ENCODE measurements around the gene OR7D2. TPM values are rescaled to one million over a fixed set of nuclear protein-coding genes. Genes with fewer than 3 reads are reported as not detected.

OR7D2 gene
- total and polyA plus RNA-seq, 7 donors, result 0.01 TPM; not detected in 6

- TF ChIP-seq, protein P1, sequence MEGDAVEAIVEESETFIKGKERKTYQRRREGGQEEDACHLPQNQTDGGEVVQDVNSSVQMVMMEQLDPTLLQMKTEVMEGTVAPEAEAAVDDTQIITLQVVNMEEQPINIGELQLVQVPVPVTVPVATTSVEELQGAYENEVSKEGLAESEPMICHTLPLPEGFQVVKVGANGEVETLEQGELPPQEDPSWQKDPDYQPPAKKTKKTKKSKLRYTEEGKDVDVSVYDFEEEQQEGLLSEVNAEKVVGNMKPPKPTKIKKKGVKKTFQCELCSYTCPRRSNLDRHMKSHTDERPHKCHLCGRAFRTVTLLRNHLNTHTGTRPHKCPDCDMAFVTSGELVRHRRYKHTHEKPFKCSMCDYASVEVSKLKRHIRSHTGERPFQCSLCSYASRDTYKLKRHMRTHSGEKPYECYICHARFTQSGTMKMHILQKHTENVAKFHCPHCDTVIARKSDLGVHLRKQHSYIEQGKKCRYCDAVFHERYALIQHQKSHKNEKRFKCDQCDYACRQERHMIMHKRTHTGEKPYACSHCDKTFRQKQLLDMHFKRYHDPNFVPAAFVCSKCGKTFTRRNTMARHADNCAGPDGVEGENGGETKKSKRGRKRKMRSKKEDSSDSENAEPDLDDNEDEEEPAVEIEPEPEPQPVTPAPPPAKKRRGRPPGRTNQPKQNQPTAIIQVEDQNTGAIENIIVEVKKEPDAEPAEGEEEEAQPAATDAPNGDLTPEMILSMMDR (IDR thresholded peaks at IDR 0.05), result no peak
- TF ChIP-seq POLR2A (IDR thresholded peaks at IDR 0.05), result peak in 1 of 2 donors; percentile 57
- TF ChIP-seq POLR2AphosphoS5 (IDR thresholded peaks at IDR 0.05), result peak; percentile 65 to 79 (median 74)
- no peak for TF ChIP-seq EP300 (IDR thresholded peaks at IDR 0.05)
- peak within 1 kb of the TSS; percentile 85 to 93 (median 92) for H3K27ac ChIP-seq
- intact Hi-C loops (cut with DNase I), result loop anchor here (2.0 to 10.0 kb wide), 2 partner anchors 168 to 534 kb away; partner anchors contain the start of genes ZNF562 and ZNF699
- 0% methylated on average over 43 of the region's 43 CpGs for WGBS, 2 donors
- peak; percentile 96 for DNase-seq
- H3K9me3 ChIP-seq, result peaks cover 0 to 7% (median 5%) of the 10 kb centered on the region in 4 donors
- H3K36me3 ChIP-seq, result peaks cover 0 to 4% (median 0%) of the 10 kb centered on the region in 4 donors
- H3K4me3 ChIP-seq, result peak within 1 kb of the TSS; percentile 74 to 94 (median 84)
- H3K27me3 ChIP-seq, result no peaks in the 10 kb centered on the region
- H3K4me1 ChIP-seq, result peaks cover 0 to 28% (median 14%) of the 10 kb centered on the region in 4 donors
Observed at GRCh38 chr19:9140159-9140874, 38.5 kb upstream of the OR7D2 start, which contains the start of gene ZNF317. Gene ZNF317, plus strand, starts transcription at chr19:9140397. Its CDS starts 15,620 bp downstream, at chr19:9156017.

DNA sequence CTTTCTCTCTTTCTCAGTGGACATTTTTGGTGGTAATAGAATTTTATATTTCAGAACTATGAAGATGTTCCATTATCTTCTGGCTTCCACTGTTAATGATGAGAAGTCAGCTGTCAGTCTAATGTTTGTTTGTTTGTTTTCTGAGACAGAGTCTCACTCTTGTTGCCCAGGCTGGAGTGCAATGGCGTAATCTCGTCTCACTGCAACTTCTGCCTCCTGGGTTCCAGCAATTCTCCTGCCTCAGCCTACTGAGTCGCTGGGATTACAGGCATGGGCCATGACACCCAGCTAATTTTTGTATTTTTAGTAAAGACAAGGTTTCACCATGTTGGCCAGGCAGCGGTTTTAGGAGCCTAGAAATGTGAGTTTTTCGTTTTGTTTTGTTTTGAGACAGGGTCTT is 33.9 kb upstream of the OR7D2 start:
- 97 to 98% methylated on average over 5 of the region's 5 CpGs for whole genome bisulfite sequencing, 2 donors
- Histone ChIP-seq H3K36me3 (peaks cover 0 to 10% (median 2%) of the 10 kb centered on the region in 4 donors), H3K4me3 (no peak overlapping the region), H3K27ac (no peak overlapping the region), H3K4me1 (peaks cover 0 to 24% (median 12%) of the 10 kb centered on the region in 4 donors), H3K9me3 (peaks cover 0 to 7% (median 5%) of the 10 kb centered on the region in 4 donors), H3K27me3 (no peaks in the 10 kb centered on the region)
- DNase-seq, result no peak
- TF ChIP-seq EP300 (IDR thresholded peaks at IDR 0.05) (no peak), POLR2A (IDR thresholded peaks at IDR 0.05) (no peak), POLR2AphosphoS5 (IDR thresholded peaks at IDR 0.05) (no peak)
- TF ChIP-seq, protein P1 (IDR thresholded peaks at IDR 0.05), result no peak
- intact Hi-C loops (cut with DNase I), result loop anchor here (10.0 kb wide), 1 partner anchor 530 kb away; the partner anchor contains the start of gene ZNF562

GRCh38 chr19:9146882-9147281 is 31.9 kb upstream of the OR7D2 start:
- H3K4me1 ChIP-seq, result peaks cover 0 to 13% (median 3%) of the 10 kb centered on the region in 4 donors
- no peak overlapping the region for H3K4me3 ChIP-seq
- H3K9me3 ChIP-seq, result peaks cover 0 to 7% (median 5%) of the 10 kb centered on the region in 4 donors
- no peak overlapping the region for H3K27ac ChIP-seq
- WGBS, 2 donors, result 90 to 98% methylated on average over 1 of the region's 1 CpG
- TF ChIP-seq POLR2AphosphoS5 (IDR thresholded peaks at IDR 0.05), result no peak
- TF ChIP-seq POLR2A (IDR thresholded peaks at IDR 0.05), result no peak
- TF ChIP-seq, protein P1 (IDR thresholded peaks at IDR 0.05), result no peak
- no peak for TF ChIP-seq EP300 (IDR thresholded peaks at IDR 0.05)
- H3K36me3 ChIP-seq, result peaks cover 0 to 10% (median 2%) of the 10 kb centered on the region in 4 donors
- no peak for DNase-seq
- no peaks in the 10 kb centered on the region for H3K27me3 ChIP-seq
- intact Hi-C loops (cut with DNase I), result loop anchor here (10.0 kb wide), 1 partner anchor 528 kb away; the partner anchor contains the start of gene ZNF562

- H3K4me1 ChIP-seq, result no peaks in the 10 kb centered on the region
- intact Hi-C loops (cut with DNase I), result loop anchor here (10.0 kb wide), 1 partner anchor 526 kb away; the partner anchor contains the start of gene ZNF562
- H3K4me3 ChIP-seq, result no peak overlapping the region
- WGBS, 2 donors, result 98% methylated on average over 3 of the region's 3 CpGs
- TF ChIP-seq POLR2A (IDR thresholded peaks at IDR 0.05) (no peak), EP300 (IDR thresholded peaks at IDR 0.05) (no peak), POLR2AphosphoS5 (IDR thresholded peaks at IDR 0.05) (no peak)
- TF ChIP-seq, protein P1 (IDR thresholded peaks at IDR 0.05), result no peak
- no peak for DNase-seq
- no peak overlapping the region for H3K27ac ChIP-seq
- H3K36me3 ChIP-seq, result peaks cover 0 to 15% (median 6%) of the 10 kb centered on the region in 4 donors
- H3K9me3 ChIP-seq, result peaks cover 0 to 10% (median 6%) of the 10 kb centered on the region in 4 donors
- no peaks in the 10 kb centered on the region for H3K27me3 ChIP-seq
Observed at GRCh38 chr19:9148697-9149096, 30.1 kb upstream of the OR7D2 start.

Measured in sigmoid colon (tissue), 7 donors.